ENCODE results near the gene ASCC1.

DNA sequence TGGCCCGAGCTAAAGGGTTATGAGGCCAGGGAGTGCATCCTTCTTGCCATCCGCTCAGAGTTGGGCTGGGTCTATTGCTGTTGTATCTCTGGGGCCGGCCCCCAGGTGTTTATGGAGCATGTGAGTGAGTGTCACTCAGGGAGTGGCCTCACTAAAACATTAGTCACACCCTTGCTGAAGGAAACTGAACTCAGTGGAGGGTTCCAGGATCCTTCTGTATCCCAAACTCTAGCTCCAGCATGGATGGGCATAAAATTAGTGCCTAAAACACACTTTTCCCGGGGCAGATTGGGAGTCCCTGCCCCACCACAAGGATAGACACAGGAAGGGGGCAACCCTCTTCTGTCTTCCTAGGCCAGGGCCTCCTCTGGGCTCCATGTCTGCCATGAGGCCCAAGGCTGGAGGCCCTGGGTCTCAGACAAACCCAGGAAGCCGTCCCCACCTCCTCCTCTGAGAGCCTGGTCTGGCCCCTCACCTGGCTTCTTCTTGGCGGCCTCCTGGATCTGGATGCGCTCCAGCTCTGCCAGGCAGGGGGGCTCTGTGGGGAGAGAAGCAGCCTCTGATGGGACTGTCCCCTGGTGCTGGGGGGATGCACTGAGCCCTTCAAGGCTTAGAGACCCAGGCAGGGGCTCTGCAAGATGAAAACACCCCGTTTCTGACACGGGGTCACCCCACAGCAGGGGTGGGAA is 152.2 kb downstream of the ASCC1 start:
- no peak for TF ChIP-seq EZH2phosphoT487 (IDR thresholded peaks at IDR 0.05; ENCODE audit: insufficient read depth, low read depth)
- no peak for TF ChIP-seq EZH2 (IDR thresholded peaks at IDR 0.05; ENCODE audit: insufficient read depth, poor library complexity, severe bottlenecking)

Data from GM23248 (cell line).